ENCODE measurements around the gene CCDC71L.

GRCh38 chr7:106664343-106664742 lies 3.4 kb upstream of the CCDC71L start:
- TF ChIP-seq CTCF (conservative IDR thresholded peaks at IDR 0.05) (no peak), ZFX (IDR thresholded peaks at IDR 0.05) (no peak)
